Mucosa of rectum (tissue), 2 donors: ENCODE measurements around the gene REPS1.
"Not testable (repeated sequence)": the region's sequence is repeated elsewhere in the genome, so short reads cannot be mapped to it uniquely, and the experiment has no call there.

Source experiments
- H3K27ac ChIP-seq, 2 donors: one replicate each; pipeline ENCODE4 v1.7.0; 2013; ENCODE audit warnings: inconsistent platforms in 2 of 2, low read depth in 2 of 2, low read length in 2 of 2
- H3K27me3 ChIP-seq, 2 donors: one replicate each; pipeline ENCODE4 v1.7.0; 2013; ENCODE audit warnings: low read length in 2 of 2; ENCODE audit not compliant: control insufficient read depth in 2 of 2, insufficient read depth in 2 of 2
- H3K36me3 ChIP-seq, 2 donors: one replicate each; pipeline ENCODE4 v1.7.0; 2013; ENCODE audit warnings: low read length in 2 of 2; ENCODE audit not compliant: control insufficient read depth in 2 of 2, insufficient read depth in 2 of 2
- H3K4me1 ChIP-seq, 2 donors: one replicate each; pipeline ENCODE4 v1.7.0; 2013; ENCODE audit warnings: low read length in 2 of 2, mild to moderate bottlenecking in 1 of 2; ENCODE audit not compliant: control insufficient read depth in 2 of 2, insufficient read depth in 2 of 2
- H3K4me3 ChIP-seq, 2 donors: one replicate each; pipeline ENCODE4 v1.7.0; 2013; ENCODE audit warnings: low read length in 2 of 2
- H3K9ac ChIP-seq, 2 donors: one replicate each; pipeline ENCODE4 v1.7.0; 2013; ENCODE audit warnings: low read length in 2 of 2, low read depth in 1 of 2, mild to moderate bottlenecking in 1 of 2
- H3K9me3 ChIP-seq, 2 donors: one replicate each; pipeline ENCODE4 v1.7.0; 2013; ENCODE audit warnings: low read length in 2 of 2; ENCODE audit not compliant: control insufficient read depth in 2 of 2
- donor health status: healthy.
- donor health status: Normal muscosa, but diverticular disease.

REPS1 gene

GRCh38 chr6:138987643-138988468, at the start of gene REPS1:
Gene REPS1, minus strand, starts transcription at chr6:138988253. Its CDS starts 571 bp downstream, at chr6:138987682.
- H3K9ac ChIP-seq = peak within 1 kb of the TSS; percentile 79 to 88

GRCh38 chr6:139037490-139037889, 49.4 kb upstream of the REPS1 start:
- no peaks in the 10 kb centered on the region for H3K27me3 ChIP-seq
- no peak overlapping the region for H3K4me3 ChIP-seq
- no peaks in the 10 kb centered on the region for H3K9me3 ChIP-seq
- H3K36me3 ChIP-seq = peaks cover 30 to 32% of the 10 kb centered on the region in 2 donors
- H3K9ac ChIP-seq = no peak overlapping the region
- H3K27ac ChIP-seq = no peak overlapping the region
- no peaks in the 10 kb centered on the region for H3K4me1 ChIP-seq

More at GRCh38 chr6:138987643-138988468, at the start of gene REPS1:
- no peaks in the 10 kb centered on the region for H3K27me3 ChIP-seq
- H3K27ac ChIP-seq = peak within 1 kb of the TSS; percentile 89 to 95
- no peaks in the 10 kb centered on the region for H3K9me3 ChIP-seq
- H3K4me3 ChIP-seq = peak within 1 kb of the TSS; percentile 68 to 89
- H3K4me1 ChIP-seq = peaks cover 18 to 29% of the 10 kb centered on the region in 2 donors
- H3K36me3 ChIP-seq = no peaks in the 10 kb centered on the region

- Histone ChIP-seq H3K9me3 (no peaks in the 10 kb centered on the region), H3K4me3 (peak overlapping the region; percentile 85 to 99), H3K27ac (peak overlapping the region; percentile 91 to 94)
These were observed 42.3 kb upstream of the REPS1 start for GRCh38 chr6:139030228-139030963.

GRCh38 chr6:139029470-139030227, 41.6 kb upstream of the REPS1 start:
- Histone ChIP-seq H3K27ac (peak overlapping the region; percentile 91 to 94), H3K4me3 (peak overlapping the region; percentile 85 to 99), H3K9ac (peak overlapping the region; percentile 81 to 88), H3K36me3 (peaks cover 8% of the 10 kb centered on the region in 2 donors), H3K27me3 (no peaks in the 10 kb centered on the region), H3K9me3 (no peaks in the 10 kb centered on the region), H3K4me1 (peaks cover 6 to 16% of the 10 kb centered on the region in 2 donors)

More at GRCh38 chr6:139030228-139030963, 42.3 kb upstream of the REPS1 start:
- Histone ChIP-seq H3K4me1 (peaks cover 6 to 16% of the 10 kb centered on the region in 2 donors), H3K36me3 (peaks cover 8 to 14% of the 10 kb centered on the region in 2 donors), H3K9ac (peak overlapping the region; percentile 81 to 88), H3K27me3 (no peaks in the 10 kb centered on the region)

- peak within 1 kb of the TSS; percentile 91 to 94 for H3K27ac ChIP-seq
- H3K27me3 ChIP-seq = no peaks in the 10 kb centered on the region
- peak within 1 kb of the TSS; percentile 85 to 99 for H3K4me3 ChIP-seq
- H3K36me3 ChIP-seq = peaks cover 2 to 4% of the 10 kb centered on the region in 2 donors
- H3K9me3 ChIP-seq = no peaks in the 10 kb centered on the region
- H3K9ac ChIP-seq = peak within 1 kb of the TSS; percentile 81 to 88
- H3K4me1 ChIP-seq = peaks cover 6 to 16% of the 10 kb centered on the region in 2 donors
These were observed 40.8 kb upstream of the REPS1 start, which contains the start of gene ABRACL for GRCh38 chr6:139028658-139029469. Gene ABRACL, plus strand, starts transcription at chr6:139028745. Its CDS starts 5,416 bp downstream, at chr6:139034161.

- no peaks in the 10 kb centered on the region for H3K9me3 ChIP-seq
These were observed 40.2 kb upstream of the REPS1 start for GRCh38 chr6:139028215-139028657.

GRCh38 chr6:139027620-139028182, 39.6 kb upstream of the REPS1 start:
- Histone ChIP-seq H3K36me3 (no peaks in the 10 kb centered on the region), H3K4me3 (peak overlapping the region; percentile 85 to 99), H3K27ac (peak overlapping the region; percentile 91 to 94), H3K9ac (peak overlapping the region in 1 of 2 donors; percentile 88), H3K4me1 (peaks cover 6 to 16% of the 10 kb centered on the region in 2 donors), H3K27me3 (no peaks in the 10 kb centered on the region), H3K9me3 (no peaks in the 10 kb centered on the region)

More at GRCh38 chr6:139028215-139028657, 40.2 kb upstream of the REPS1 start:
- no peaks in the 10 kb centered on the region for H3K27me3 ChIP-seq
- peaks cover 6 to 16% of the 10 kb centered on the region in 2 donors for H3K4me1 ChIP-seq
- peak overlapping the region; percentile 85 to 99 for H3K4me3 ChIP-seq
- peak overlapping the region; percentile 91 to 94 for H3K27ac ChIP-seq
- H3K36me3 ChIP-seq = no peaks in the 10 kb centered on the region
- H3K9ac ChIP-seq = peak overlapping the region; percentile 81 to 88

- H3K9ac ChIP-seq, H3K9me3 ChIP-seq, H3K27ac ChIP-seq, H3K4me3 ChIP-seq, H3K36me3 ChIP-seq, H3K27me3 ChIP-seq: not testable (repeated sequence)
- H3K4me1 ChIP-seq = peaks cover 6 to 20% of the 10 kb centered on the region in 2 donors
These were observed 37.4 kb upstream of the REPS1 start for GRCh38 chr6:139025416-139025815.

- no peak overlapping the region for H3K9ac ChIP-seq
- no peak overlapping the region for H3K4me3 ChIP-seq
- no peaks in the 10 kb centered on the region for H3K9me3 ChIP-seq
- H3K27ac ChIP-seq = no peak overlapping the region
- no peaks in the 10 kb centered on the region for H3K36me3 ChIP-seq
- H3K4me1 ChIP-seq = peaks cover 0 to 7% of the 10 kb centered on the region in 2 donors
- no peaks in the 10 kb centered on the region for H3K27me3 ChIP-seq
These were observed 32.6 kb upstream of the REPS1 start for GRCh38 chr6:139020689-139021088.
